ENCODE data around the gene PPM1K.

DNA sequence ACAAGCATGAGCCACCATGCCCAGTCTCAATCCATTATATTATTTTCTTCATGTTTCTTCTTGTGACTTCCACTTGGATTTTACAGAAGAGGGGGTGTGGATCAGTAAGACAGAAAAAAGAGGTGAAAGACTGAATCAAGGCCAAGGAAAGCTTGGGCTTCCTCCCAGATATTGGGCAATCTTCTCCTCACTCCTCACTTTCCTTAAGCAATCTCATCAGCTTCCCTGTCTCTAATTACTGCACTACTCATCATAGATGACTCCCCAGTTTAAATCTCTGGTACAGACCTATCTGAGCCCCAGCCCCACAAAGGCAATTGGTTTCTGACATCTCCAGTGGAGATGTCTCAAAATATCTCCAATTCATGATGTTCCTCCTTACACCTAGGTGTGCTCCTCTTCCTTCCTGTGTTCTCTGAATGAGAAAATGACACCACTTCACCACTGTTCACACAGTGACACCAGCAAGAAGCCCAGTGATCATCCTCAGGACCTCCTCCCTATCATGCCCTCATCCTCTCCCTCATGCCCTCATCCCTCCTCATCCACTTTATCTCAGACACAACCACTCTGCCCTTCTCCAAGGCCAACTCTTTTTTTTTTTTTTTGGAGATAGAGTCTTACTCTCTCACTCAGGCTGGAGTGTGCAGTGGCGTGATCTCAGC lies 49.5 kb upstream of the PPM1K start:
- TF ChIP-seq POLR2AphosphoS5 (IDR thresholded peaks at IDR 0.05; ENCODE audit: low read depth) (no peak), SPI1 (IDR thresholded peaks at IDR 0.05; ENCODE audit: borderline replicate concordance, low read depth) (no peak), GABPA (IDR thresholded peaks at IDR 0.05; ENCODE audit: low read depth) (no peak)
- TF ChIP-seq, protein P1, sequence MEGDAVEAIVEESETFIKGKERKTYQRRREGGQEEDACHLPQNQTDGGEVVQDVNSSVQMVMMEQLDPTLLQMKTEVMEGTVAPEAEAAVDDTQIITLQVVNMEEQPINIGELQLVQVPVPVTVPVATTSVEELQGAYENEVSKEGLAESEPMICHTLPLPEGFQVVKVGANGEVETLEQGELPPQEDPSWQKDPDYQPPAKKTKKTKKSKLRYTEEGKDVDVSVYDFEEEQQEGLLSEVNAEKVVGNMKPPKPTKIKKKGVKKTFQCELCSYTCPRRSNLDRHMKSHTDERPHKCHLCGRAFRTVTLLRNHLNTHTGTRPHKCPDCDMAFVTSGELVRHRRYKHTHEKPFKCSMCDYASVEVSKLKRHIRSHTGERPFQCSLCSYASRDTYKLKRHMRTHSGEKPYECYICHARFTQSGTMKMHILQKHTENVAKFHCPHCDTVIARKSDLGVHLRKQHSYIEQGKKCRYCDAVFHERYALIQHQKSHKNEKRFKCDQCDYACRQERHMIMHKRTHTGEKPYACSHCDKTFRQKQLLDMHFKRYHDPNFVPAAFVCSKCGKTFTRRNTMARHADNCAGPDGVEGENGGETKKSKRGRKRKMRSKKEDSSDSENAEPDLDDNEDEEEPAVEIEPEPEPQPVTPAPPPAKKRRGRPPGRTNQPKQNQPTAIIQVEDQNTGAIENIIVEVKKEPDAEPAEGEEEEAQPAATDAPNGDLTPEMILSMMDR (IDR thresholded peaks at IDR 0.05; ENCODE audit: insufficient read depth, low read length), result no peak
- TF ChIP-seq, protein P2, sequence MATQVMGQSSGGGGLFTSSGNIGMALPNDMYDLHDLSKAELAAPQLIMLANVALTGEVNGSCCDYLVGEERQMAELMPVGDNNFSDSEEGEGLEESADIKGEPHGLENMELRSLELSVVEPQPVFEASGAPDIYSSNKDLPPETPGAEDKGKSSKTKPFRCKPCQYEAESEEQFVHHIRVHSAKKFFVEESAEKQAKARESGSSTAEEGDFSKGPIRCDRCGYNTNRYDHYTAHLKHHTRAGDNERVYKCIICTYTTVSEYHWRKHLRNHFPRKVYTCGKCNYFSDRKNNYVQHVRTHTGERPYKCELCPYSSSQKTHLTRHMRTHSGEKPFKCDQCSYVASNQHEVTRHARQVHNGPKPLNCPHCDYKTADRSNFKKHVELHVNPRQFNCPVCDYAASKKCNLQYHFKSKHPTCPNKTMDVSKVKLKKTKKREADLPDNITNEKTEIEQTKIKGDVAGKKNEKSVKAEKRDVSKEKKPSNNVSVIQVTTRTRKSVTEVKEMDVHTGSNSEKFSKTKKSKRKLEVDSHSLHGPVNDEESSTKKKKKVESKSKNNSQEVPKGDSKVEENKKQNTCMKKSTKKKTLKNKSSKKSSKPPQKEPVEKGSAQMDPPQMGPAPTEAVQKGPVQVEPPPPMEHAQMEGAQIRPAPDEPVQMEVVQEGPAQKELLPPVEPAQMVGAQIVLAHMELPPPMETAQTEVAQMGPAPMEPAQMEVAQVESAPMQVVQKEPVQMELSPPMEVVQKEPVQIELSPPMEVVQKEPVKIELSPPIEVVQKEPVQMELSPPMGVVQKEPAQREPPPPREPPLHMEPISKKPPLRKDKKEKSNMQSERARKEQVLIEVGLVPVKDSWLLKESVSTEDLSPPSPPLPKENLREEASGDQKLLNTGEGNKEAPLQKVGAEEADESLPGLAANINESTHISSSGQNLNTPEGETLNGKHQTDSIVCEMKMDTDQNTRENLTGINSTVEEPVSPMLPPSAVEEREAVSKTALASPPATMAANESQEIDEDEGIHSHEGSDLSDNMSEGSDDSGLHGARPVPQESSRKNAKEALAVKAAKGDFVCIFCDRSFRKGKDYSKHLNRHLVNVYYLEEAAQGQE (IDR thresholded peaks at IDR 0.05; ENCODE audit: insufficient replicate concordance, low read depth), result no peak
